NCI-H345 treated with DMSO at 0.1 percent for 48 hours (cell line): ENCODE data around the gene USH2A.

Experiments
- DNase-seq: peaks from one replicate; lab custom pipeline; 2025; ENCODE audit not compliant: unreplicated experiment; lab: John Stamatoyannopoulos, UW

USH2A gene

GRCh38 chr1:215744419-215744818, 678.8 kb downstream of the USH2A start:
- DNase-seq = no peak

- DNase-seq = no peak
These were observed 684.2 kb downstream of the USH2A start for GRCh38 chr1:215739025-215739424.

- DNase-seq = no peak
These were observed 691.5 kb downstream of the USH2A start for GRCh38 chr1:215731699-215732098.

GRCh38 chr1:215730600-215730999, 692.6 kb downstream of the USH2A start:
- DNase-seq = no peak

- DNase-seq = no peak
These were observed 695.1 kb downstream of the USH2A start for GRCh38 chr1:215728169-215728568.

GRCh38 chr1:215720126-215720525, 703.1 kb downstream of the USH2A start:
- DNase-seq = no peak

- DNase-seq = no peak
These were observed 703.7 kb downstream of the USH2A start for GRCh38 chr1:215719552-215719951.

- DNase-seq = no peak
These were observed 704.5 kb downstream of the USH2A start for GRCh38 chr1:215718575-215719287.

GRCh38 chr1:215717677-215718426, 705.4 kb downstream of the USH2A start:
- no peak for DNase-seq

GRCh38 chr1:215710899-215711225, 712.4 kb downstream of the USH2A start:
- no peak for DNase-seq

- DNase-seq = peak; percentile 60
These were observed 713.0 kb downstream of the USH2A start for GRCh38 chr1:215710036-215710898.

- DNase-seq = no peak
These were observed 719.0 kb downstream of the USH2A start for GRCh38 chr1:215704089-215704860.

- DNase-seq = peak; percentile 30
These were observed 741.0 kb downstream of the USH2A start for GRCh38 chr1:215682232-215682631.

GRCh38 chr1:215681041-215681440, 742.2 kb downstream of the USH2A start:
- DNase-seq = no peak

- no peak for DNase-seq
These were observed 744.0 kb downstream of the USH2A start for GRCh38 chr1:215679231-215679630.

GRCh38 chr1:215677112-215677511, 746.1 kb downstream of the USH2A start:
- no peak for DNase-seq

GRCh38 chr1:215673943-215674342, 749.3 kb downstream of the USH2A start:
- no peak for DNase-seq

- no peak for DNase-seq
These were observed 750.8 kb downstream of the USH2A start for GRCh38 chr1:215672482-215672881.

- no peak for DNase-seq
These were observed 753.3 kb downstream of the USH2A start for GRCh38 chr1:215669806-215670491.

- no peak for DNase-seq
These were observed 755.5 kb downstream of the USH2A start for GRCh38 chr1:215667761-215668160.
